Small intestine (tissue), 7 donors: ENCODE results near the gene PLD2. TPM values are rescaled to one million over a fixed set of nuclear protein-coding genes. Genes with fewer than 3 reads are reported as not detected.
"Not testable (repeated sequence)": the region's sequence is repeated elsewhere in the genome, so short reads cannot be mapped to it uniquely, and the experiment has no call there.

Experiments
- DNase-seq, 2 donors: peaks; one replicate each; pipeline versions ENCODE4 v3.0.0 to v3.0.0-alpha.2; 2013
- FAIRE-seq: peaks from 2 replicates; lab custom pipeline; 2012; peaks lifted over from hg19 to GRCh38; lab: Jason Lieb, UNC
- H3K27ac ChIP-seq, 3 donors: one replicate each; pipeline ENCODE4 v1.5.1; 2013; ENCODE audit warnings: low read length in 2 of 3, mild to moderate bottlenecking in 2 of 3, control low read depth in 1 of 3, inconsistent platforms in 1 of 3, low read depth in 1 of 3, moderate library complexity in 1 of 3
- H3K27me3 ChIP-seq, 3 donors: one replicate each; pipeline ENCODE4 v1.6.1; 2013; ENCODE audit warnings: low read length in 3 of 3, inconsistent platforms in 1 of 3; ENCODE audit not compliant: control insufficient read depth in 3 of 3, insufficient read depth in 3 of 3
- H3K36me3 ChIP-seq, 3 donors: one replicate each; pipeline ENCODE4 v1.6.1; 2013; ENCODE audit warnings: low read length in 3 of 3, inconsistent platforms in 1 of 3, low read depth in 1 of 3, mild to moderate bottlenecking in 1 of 3, moderate library complexity in 1 of 3; ENCODE audit not compliant: control insufficient read depth in 3 of 3, insufficient read depth in 2 of 3
- H3K4me1 ChIP-seq, 3 donors: one replicate each; pipeline ENCODE4 v1.6.1; 2013; ENCODE audit warnings: low read length in 2 of 3, inconsistent platforms in 1 of 3, low read depth in 1 of 3, mild to moderate bottlenecking in 1 of 3, moderate library complexity in 1 of 3; ENCODE audit not compliant: control insufficient read depth in 3 of 3, insufficient read depth in 2 of 3
- H3K4me3 ChIP-seq, 3 donors: one replicate each; pipeline ENCODE4 v1.5.1; 2013; ENCODE audit warnings: low read length in 3 of 3, control low read depth in 1 of 3, inconsistent platforms in 1 of 3, low read depth in 1 of 3, mild to moderate bottlenecking in 1 of 3, moderate library complexity in 1 of 3
- H3K9me3 ChIP-seq, 2 donors: one replicate each; pipeline ENCODE4 v1.6.1; 2013; ENCODE audit warnings: low read depth in 1 of 2, low read length in 1 of 2; ENCODE audit not compliant: control insufficient read depth in 2 of 2, insufficient read depth in 1 of 2
- WGBS, 3 donors: extraction: QIAGEN DNeasy Blood & Tissue Kit; methylation state at CpG; one replicate each; pipeline ENCODE4 v1.1.7; 2013; 5-methylcytosine and 5-hydroxymethylcytosine counted together
- polyA plus RNA-seq, 4 donors: library from polyadenylated mRNA; stranded (reverse) in 3 of 4; unstranded in 1 of 4; fragments of 200-250 nt in 3 of 4; fragments of 120-200 nt in 1 of 4; gene quantifications; one replicate each; pipeline versions ENCODE4 v1.2.1 to v1.2.3, GENCODE V29; 2013
- donor health status: healthy with polysubstance abuse.
- donor health status: control.
- donor health status: control.
- donor health status: Bipolar disorder and iron deficiency.
- donor health status: healthy.

Gene PLD2
- polyA plus RNA-seq, 4 donors: 9.2 to 18.8 (median 10.7) TPM

DNA sequence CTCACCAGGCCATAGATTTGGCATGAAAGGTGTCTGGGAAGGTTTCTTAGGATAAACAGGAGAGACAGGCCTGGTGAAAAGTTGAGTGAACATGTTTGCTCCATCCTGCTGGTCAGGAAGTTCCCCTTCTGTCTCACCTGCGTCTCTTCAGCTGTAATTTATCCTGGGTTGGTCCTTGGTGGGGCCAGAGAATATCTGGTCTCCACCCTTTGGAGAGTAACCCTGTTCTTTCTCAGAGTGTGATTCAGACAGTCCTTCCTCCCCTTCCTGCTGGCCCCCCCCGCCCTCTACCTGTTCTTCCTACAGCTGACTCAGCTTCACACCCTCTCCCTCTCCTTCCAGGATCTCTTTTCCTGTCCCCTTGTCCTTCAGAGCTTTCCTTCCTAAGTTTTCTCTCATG, 43.3 kb downstream of the PLD2 start:
- no peak overlapping the region for H3K4me3 ChIP-seq
- peaks cover 0 to 42% (median 4%) of the 10 kb centered on the region in 3 donors for H3K36me3 ChIP-seq
- DNase-seq (peak in 1 of 2 donors; percentile 74), FAIRE-seq (no peak)
- H3K27ac ChIP-seq: peak overlapping the region in 2 of 3 donors; percentile 51 to 58
- peaks cover 5 to 39% (median 5%) of the 10 kb centered on the region in 3 donors for H3K4me1 ChIP-seq
- no peaks in the 10 kb centered on the region for H3K9me3 ChIP-seq
- no peaks in the 10 kb centered on the region for H3K27me3 ChIP-seq
- WGBS, 3 donors: 13 to 72% (median 46%) methylated on average over 1 to 2 of the region's 2 CpGs

DNA sequence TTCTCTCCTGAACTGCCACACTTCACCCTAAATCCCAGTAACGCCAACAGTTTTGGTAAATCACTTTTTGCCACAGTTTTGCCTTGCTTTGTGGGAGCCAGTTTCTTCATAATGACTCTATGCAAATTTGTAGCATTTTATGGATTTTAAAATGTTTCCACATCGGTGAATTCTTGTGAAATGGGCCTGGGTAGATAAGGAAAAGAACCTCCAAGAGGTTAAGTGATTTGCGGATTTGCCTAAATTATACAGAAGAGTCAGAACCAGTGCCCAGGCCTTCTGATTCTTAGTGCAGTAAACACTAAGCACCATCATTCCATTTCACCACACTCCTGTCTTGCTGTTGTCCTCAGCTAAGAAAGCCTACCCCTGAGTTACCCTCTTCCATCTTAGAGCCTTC, 44.1 kb downstream of the PLD2 start:
- Histone ChIP-seq H3K4me1 (peaks cover 5 to 39% (median 5%) of the 10 kb centered on the region in 3 donors), H3K27me3 (no peaks in the 10 kb centered on the region), H3K9me3 (no peaks in the 10 kb centered on the region), H3K4me3 (no peak overlapping the region), H3K36me3 (peaks cover 0 to 44% (median 4%) of the 10 kb centered on the region in 3 donors), H3K27ac (peak overlapping the region in 1 of 3 donors; percentile 42)
- WGBS, 3 donors: 80 to 90% (median 84%) methylated on average over 3 of the region's 3 CpGs
- no peak for DNase-seq
- no peak for FAIRE-seq

DNA sequence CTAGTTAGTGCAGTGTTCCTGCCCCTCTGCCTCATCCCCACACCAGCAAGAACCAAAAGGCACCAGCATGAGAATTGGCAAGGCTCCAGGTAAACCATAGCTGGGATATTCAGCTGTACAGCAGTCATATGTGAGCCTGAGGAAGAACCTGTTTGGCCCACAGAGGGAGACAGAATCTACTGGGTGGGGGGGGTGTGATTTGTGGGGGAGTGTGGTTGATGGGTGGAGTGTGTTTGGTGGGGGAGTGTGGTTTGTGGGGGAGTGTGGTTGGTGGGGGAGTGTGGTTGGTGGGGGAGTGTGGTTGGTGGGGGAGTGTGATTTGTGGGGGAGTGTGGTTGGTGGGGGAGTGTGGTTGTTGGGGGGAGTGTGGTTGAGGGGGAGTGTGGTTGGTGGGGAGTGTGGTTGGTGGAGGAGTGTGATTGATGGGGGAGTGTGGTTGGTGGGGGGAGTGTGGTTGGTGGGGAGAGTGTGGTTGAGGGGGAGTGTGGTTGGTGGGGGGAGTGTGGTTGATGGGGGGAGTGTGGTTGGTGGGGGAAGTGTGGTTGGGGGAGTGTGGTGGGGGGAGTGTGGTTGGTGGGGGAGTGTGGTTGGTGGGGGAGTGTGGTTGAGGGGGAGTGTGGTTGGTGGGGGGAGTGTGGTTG, 45.7 kb downstream of the PLD2 start:
- H3K36me3 ChIP-seq: peaks cover 0 to 48% (median 2%) of the 10 kb centered on the region in 3 donors
- peaks cover 5 to 38% (median 5%) of the 10 kb centered on the region in 3 donors for H3K4me1 ChIP-seq
- FAIRE-seq (no peak), DNase-seq (peak in 1 of 2 donors; percentile 28)
- H3K27me3 ChIP-seq: no peaks in the 10 kb centered on the region
- H3K27ac ChIP-seq: no peak overlapping the region
- no peaks in the 10 kb centered on the region for H3K9me3 ChIP-seq
- no peak overlapping the region for H3K4me3 ChIP-seq

DNA sequence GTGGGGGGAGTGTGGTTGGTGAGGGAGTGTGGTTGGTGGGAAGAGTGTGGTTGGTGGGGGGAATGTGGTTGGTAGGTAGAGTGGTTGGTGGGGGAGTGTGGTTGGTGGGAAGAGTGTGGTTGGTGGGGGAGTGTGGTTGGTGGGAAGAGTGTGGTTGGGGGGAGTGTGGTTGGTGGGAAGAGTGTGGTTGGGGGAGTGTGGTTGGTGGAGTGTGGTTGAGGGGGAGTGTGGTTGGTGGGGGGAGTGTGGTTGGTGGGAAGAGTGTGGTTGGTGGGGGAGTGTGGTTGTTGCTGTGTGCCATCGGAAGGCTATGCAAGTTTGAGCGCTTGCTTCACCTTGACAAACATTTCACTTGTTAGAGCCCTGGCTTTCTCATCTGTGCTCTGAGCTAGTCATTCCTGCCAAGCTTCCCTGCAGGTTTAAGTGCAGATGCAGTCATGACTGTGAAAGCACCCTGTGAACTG, 46.3 kb downstream of the PLD2 start:
- H3K36me3 ChIP-seq: peaks cover 0 to 45% (median 2%) of the 10 kb centered on the region in 3 donors
- no peaks in the 10 kb centered on the region for H3K9me3 ChIP-seq
- H3K27ac ChIP-seq: no peak overlapping the region
- no peak for DNase-seq
- 81 to 88% (median 83%) methylated on average over 2 of the region's 2 CpGs for WGBS, 3 donors
- no peak overlapping the region for H3K4me3 ChIP-seq
- H3K27me3 ChIP-seq: no peaks in the 10 kb centered on the region
- no peak for FAIRE-seq
- H3K4me1 ChIP-seq: peaks cover 5 to 43% (median 7%) of the 10 kb centered on the region in 3 donors

DNA sequence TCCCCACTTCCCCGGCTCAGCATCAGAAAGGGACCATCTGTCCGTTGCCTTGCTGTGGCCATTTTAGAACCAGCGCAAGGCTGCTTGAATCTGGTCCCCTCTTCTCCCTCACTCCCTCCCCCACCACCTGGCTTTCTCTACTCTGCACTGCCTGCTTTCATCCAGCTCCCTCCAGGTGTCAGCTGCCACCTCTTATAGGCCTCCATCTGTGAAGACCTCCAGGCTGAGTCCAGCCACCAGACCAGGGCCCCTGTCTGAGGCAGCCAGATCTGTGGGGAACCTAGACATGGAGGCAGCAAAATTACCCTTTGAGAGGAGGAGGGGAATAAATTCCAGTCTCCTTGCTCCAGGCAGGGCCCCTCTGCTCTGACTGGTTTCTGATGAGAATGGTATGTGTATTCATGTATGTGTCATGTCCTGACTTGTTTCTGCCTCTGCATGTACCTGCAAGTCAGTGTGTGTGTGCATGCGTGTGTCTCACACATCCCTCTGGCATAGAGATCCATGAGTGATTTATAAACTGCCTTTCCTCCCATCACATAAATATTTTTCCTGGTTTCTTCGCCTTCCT, 47.2 kb downstream of the PLD2 start:
- Histone ChIP-seq H3K27me3 (no peaks in the 10 kb centered on the region), H3K36me3 (peaks cover 0 to 45% (median 2%) of the 10 kb centered on the region in 3 donors), H3K9me3 (no peaks in the 10 kb centered on the region), H3K4me1 (peaks cover 5 to 50% (median 14%) of the 10 kb centered on the region in 3 donors), H3K4me3 (no peak overlapping the region), H3K27ac (no peak overlapping the region)
- FAIRE-seq (no peak), DNase-seq (no peak)
- 87 to 93% (median 91%) methylated on average over 5 of the region's 5 CpGs for WGBS, 3 donors

DNA sequence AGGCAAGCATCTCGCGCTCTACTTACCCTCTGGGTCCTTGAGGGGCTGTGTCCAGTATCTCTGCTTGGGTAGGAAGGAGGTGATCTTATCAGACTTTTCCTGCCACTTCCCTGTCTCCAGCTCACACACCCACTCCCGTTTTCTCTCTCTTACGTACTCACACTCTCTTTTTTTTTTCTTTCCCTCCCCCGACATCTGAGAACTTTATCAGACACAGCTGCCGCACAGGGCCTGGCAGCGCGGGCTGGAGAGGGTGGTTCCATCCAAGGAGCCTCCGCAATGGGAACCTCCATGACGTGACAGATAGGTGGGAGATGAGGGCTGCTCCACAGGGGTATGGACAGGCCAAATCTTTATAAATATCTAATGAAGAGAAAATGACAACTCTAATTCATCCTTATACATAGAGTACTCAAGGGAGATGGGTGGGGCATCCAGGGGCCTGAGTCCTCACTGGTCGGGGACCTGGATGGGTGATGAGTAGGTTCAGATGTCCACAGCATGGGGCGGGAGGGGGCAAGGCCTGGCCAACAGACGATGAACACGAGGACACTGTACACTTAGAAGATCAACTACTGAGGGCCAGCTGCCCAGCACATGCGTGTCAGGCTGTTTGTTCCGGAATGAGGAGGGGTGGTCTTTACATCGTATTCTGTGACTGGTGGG, 49.5 kb downstream of the PLD2 start:
- Histone ChIP-seq H3K4me3 (no peak overlapping the region), H3K9me3 (no peaks in the 10 kb centered on the region), H3K27ac (no peak overlapping the region), H3K4me1 (peaks cover 0 to 39% (median 9%) of the 10 kb centered on the region in 3 donors), H3K27me3 (no peaks in the 10 kb centered on the region), H3K36me3 (peaks cover 3 to 56% (median 6%) of the 10 kb centered on the region in 3 donors)
- WGBS, 3 donors: 62 to 83% (median 70%) methylated on average over 17 of the region's 17 CpGs
- DNase-seq: no peak
- FAIRE-seq: no peak

DNA sequence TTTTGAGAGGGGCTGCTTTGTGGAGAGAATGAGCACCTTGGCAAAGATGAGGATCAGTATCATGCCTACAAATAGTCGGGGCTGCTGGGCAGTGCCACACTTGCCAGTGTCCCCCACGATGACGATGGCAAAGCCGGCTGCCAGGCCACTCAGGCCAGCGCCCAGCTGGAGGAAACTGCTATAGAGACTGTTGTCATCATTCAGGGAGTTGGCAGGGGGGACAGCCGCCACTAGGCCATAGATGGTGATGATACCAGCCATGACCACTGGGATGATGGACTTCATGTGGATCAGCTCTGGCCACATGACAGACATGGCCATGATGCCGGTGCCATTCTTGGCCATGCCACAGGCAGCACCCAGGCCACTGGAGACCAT, 50.0 kb downstream of the PLD2 start:
- Histone ChIP-seq H3K4me3 (no peak overlapping the region), H3K4me1 (peaks cover 0 to 36% (median 9%) of the 10 kb centered on the region in 3 donors), H3K27ac (no peak overlapping the region), H3K9me3 (no peaks in the 10 kb centered on the region), H3K36me3 (peaks cover 3 to 59% (median 8%) of the 10 kb centered on the region in 3 donors), H3K27me3 (no peaks in the 10 kb centered on the region)
- DNase-seq: no peak
- no peak for FAIRE-seq
- 92 to 94% (median 93%) methylated on average over 7 of the region's 7 CpGs for WGBS, 3 donors

DNA sequence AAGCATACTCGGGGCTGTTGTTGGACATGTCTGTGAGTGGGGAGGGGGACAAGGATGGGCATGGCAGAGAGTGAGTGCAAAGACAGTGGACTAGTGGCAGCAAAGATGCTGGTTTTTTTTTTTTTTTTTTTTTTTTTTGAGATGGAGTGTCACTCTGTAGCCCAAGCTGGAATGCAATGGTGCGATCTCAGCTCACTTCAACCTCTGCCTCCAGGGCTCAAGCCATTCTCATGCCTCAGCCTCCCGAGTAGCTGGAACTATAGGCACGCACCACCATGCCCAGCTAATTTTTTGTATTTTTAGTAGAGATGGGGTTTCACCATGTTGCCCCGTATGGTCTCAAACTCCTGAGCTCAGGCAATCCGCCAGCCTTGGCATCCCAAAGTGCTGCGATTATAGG, 50.4 kb downstream of the PLD2 start:
- not testable (repeated sequence) for H3K9me3 ChIP-seq, H3K4me3 ChIP-seq, H3K27me3 ChIP-seq, FAIRE-seq, DNase-seq
- H3K27ac ChIP-seq: peak overlapping the region in 1 of 3 donors; percentile 36
- 84 to 95% (median 88%) methylated on average over 7 of the region's 7 CpGs for WGBS, 3 donors
- H3K4me1 ChIP-seq: peaks cover 0 to 31% (median 9%) of the 10 kb centered on the region in 3 donors
- peaks cover 3 to 62% (median 9%) of the 10 kb centered on the region in 3 donors for H3K36me3 ChIP-seq
